Cardiac muscle cell (in vitro differentiated cells and primary cell): ENCODE results near the gene OGFOD1. TPM values are rescaled to one million over a fixed set of nuclear protein-coding genes. Genes with fewer than 3 reads are reported as not detected.
A peak's percentile ranks its signal among the peaks of the same experiment; 100 is the strongest.

Experiments used
- DNase-seq, 2 donors: peaks; one replicate each; pipeline versions ENCODE4 v3.0.0 to v3.0.0-alpha.2; 2010 to 2017; ENCODE audit warnings: low read depth in 1 of 2, low spot score in 1 of 2
- H3K27ac ChIP-seq: fragments of 200-600 bp; sonication (generic); 2 replicates; pipeline ENCODE4 v1.5.1; 2016
- H3K27me3 ChIP-seq: fragments of 200-600 bp; sonication (generic); 2 replicates; pipeline ENCODE4 v1.6.0; 2016; ENCODE audit warnings: control low read depth
- H3K36me3 ChIP-seq: fragments of 200-600 bp; sonication (generic); 2 replicates; pipeline ENCODE4 v1.5.1; 2016; ENCODE audit warnings: control low read depth
- H3K4me1 ChIP-seq: fragments of 200-600 bp; sonication (generic); 2 replicates; pipeline ENCODE4 v1.8.1; 2017; ENCODE audit warnings: low read depth, mild to moderate bottlenecking, mixed run types
- H3K4me3 ChIP-seq: fragments of 200-600 bp; sonication (generic); 2 replicates; pipeline ENCODE4 v1.5.1; 2016; ENCODE audit warnings: mild to moderate bottlenecking
- H3K9me3 ChIP-seq: fragments of 200-600 bp; sonication (generic); 2 replicates; pipeline ENCODE4 v1.5.1; 2017; ENCODE audit warnings: low read depth, mild to moderate bottlenecking, control low read depth
- CTCF ChIP-seq: IDR thresholded peaks from 2 replicates; pipeline ENCODE4 v1.5.1; 2012; ENCODE audit warnings: low read depth, mild to moderate bottlenecking, low read length
- polyA plus RNA-seq: library from polyadenylated mRNA; unstranded; fragments of >200 nt; fragmentation: Nextera tagmentation; extraction: Ambion mirVana; gene quantifications from 2 replicates; pipeline ENCODE4 v1.2.1, GENCODE V29; 2016
- total RNA-seq: library from RNA; depleted of rRNA; stranded (reverse); fragments of >200 nt; gene quantifications from 2 replicates; pipeline ENCODE4 v1.2.3, GENCODE V29; 2016

The OGFOD1 gene
- total and polyA plus RNA-seq, 2 experiments from 2014 or later = 54.9 to 65.5 TPM

- no peak for TF ChIP-seq CTCF
- Histone ChIP-seq H3K9me3 (no peaks in the 10 kb centered on the region), H3K27me3 (no peaks in the 10 kb centered on the region), H3K4me1 (peaks cover 10% of the 10 kb centered on the region), H3K36me3 (no peaks in the 10 kb centered on the region), H3K27ac (peak overlapping the region; percentile 91), H3K4me3 (peak overlapping the region; percentile 94)
- DNase-seq = no peak
Measured at GRCh38 chr16:56423584-56424403, 27.6 kb upstream of the OGFOD1 start.

- Histone ChIP-seq H3K9me3 (no peaks in the 10 kb centered on the region), H3K27me3 (no peaks in the 10 kb centered on the region), H3K4me3 (peak overlapping the region; percentile 94), H3K36me3 (no peaks in the 10 kb centered on the region), H3K4me1 (peaks cover 10% of the 10 kb centered on the region), H3K27ac (peak overlapping the region; percentile 91)
- TF ChIP-seq CTCF = no peak
- peak in 1 of 2 donors; percentile 27 for DNase-seq
Measured at GRCh38 chr16:56424404-56424764, 27.0 kb upstream of the OGFOD1 start.

GRCh38 chr16:56424791-56425438 lies 26.4 kb upstream of the OGFOD1 start:
- Histone ChIP-seq H3K4me3 (peak overlapping the region; percentile 94), H3K27ac (peak overlapping the region; percentile 91), H3K36me3 (no peaks in the 10 kb centered on the region), H3K9me3 (no peaks in the 10 kb centered on the region), H3K4me1 (peaks cover 10% of the 10 kb centered on the region), H3K27me3 (no peaks in the 10 kb centered on the region)
- peak; percentile 15 to 36 for DNase-seq
- no peak for TF ChIP-seq CTCF

GRCh38 chr16:56425439-56425832 lies 25.9 kb upstream of the OGFOD1 start, which contains the start of gene AMFR:
TSS of gene AMFR (minus strand) at chr16:56425545. CDS start at chr16:56425327, 218 bp downstream.
- Histone ChIP-seq H3K9me3 (no peaks in the 10 kb centered on the region), H3K4me3 (peak within 1 kb of the TSS; percentile 94), H3K4me1 (peaks cover 10% of the 10 kb centered on the region), H3K36me3 (no peaks in the 10 kb centered on the region), H3K27me3 (no peaks in the 10 kb centered on the region), H3K27ac (peak within 1 kb of the TSS; percentile 91)
- no peak for TF ChIP-seq CTCF
- DNase-seq = peak; percentile 89 to 92

GRCh38 chr16:56426585-56426984 lies 24.8 kb upstream of the OGFOD1 start:
- TF ChIP-seq CTCF = no peak
- Histone ChIP-seq H3K4me3 (no peak overlapping the region), H3K27ac (no peak overlapping the region), H3K27me3 (no peaks in the 10 kb centered on the region), H3K4me1 (peaks cover 10% of the 10 kb centered on the region), H3K9me3 (no peaks in the 10 kb centered on the region), H3K36me3 (no peaks in the 10 kb centered on the region)
- no peak for DNase-seq
